Upper lobe of left lung (tissue), 6 donors: Measurements from ENCODE around the gene ARHGAP24. TPM values are rescaled to one million over a fixed set of nuclear protein-coding genes. Genes with fewer than 3 reads are reported as not detected.
"Not testable (repeated sequence)": the region's sequence is repeated elsewhere in the genome, so short reads cannot be mapped to it uniquely, and the experiment has no call there.

Source experiments
- ATAC-seq, 2 donors: fragments of 200-7000 bp; cut with Tn5 transposase; one replicate each; pipeline ENCODE4 v1.9.1; 2022; ENCODE audit warnings: mild to moderate bottlenecking in 2 of 2, moderate library complexity in 2 of 2; ENCODE audit not compliant: low FRiP score in 2 of 2
- DNase-seq, 2 donors: peaks; one replicate each; pipeline ENCODE4 v3.0.0-alpha.2; 2019 to 2020
- H3K27ac ChIP-seq, 4 donors: fragments of 200-600 bp; sonication (generic); one replicate each; pipeline ENCODE4 v1.5.1; 2016 to 2019
- H3K27me3 ChIP-seq, 4 donors: fragments of 200-600 bp; sonication (generic); one replicate each; pipeline ENCODE4 v1.5.1; 2017 to 2019
- H3K36me3 ChIP-seq, 4 donors: fragments of 200-600 bp; sonication (generic); one replicate each; pipeline ENCODE4 v1.5.1; 2016 to 2019
- H3K4me1 ChIP-seq, 4 donors: fragments of 200-600 bp; sonication (generic); one replicate each; pipeline ENCODE4 v1.5.1; 2018 to 2019
- H3K4me3 ChIP-seq, 4 donors: fragments of 200-600 bp; sonication (generic); one replicate each; pipeline ENCODE4 v1.5.1; 2017 to 2019; ENCODE audit warnings: mild to moderate bottlenecking in 2 of 4, moderate library complexity in 1 of 4
- H3K9me3 ChIP-seq, 4 donors: fragments of 200-600 bp; sonication (generic); one replicate each; pipeline ENCODE4 v1.5.1; 2018 to 2019
- EP300 ChIP-seq, 4 donors: sonication (generic); formaldehyde crosslinking; IDR thresholded peaks; one replicate each; pipeline ENCODE4 v1.5.1; 2017; ENCODE audit warnings: antibody characterized with exemption in 4 of 4, control low read depth in 2 of 4
- POLR2A ChIP-seq, 4 donors: fragments of 450-650 bp; IDR thresholded peaks; one replicate each; pipeline ENCODE4 v1.5.1; 2016 to 2017; ENCODE audit warnings: antibody characterized with exemption in 4 of 4, mild to moderate bottlenecking in 2 of 4
- POLR2AphosphoS5 ChIP-seq, 2 donors: sonication (generic); formaldehyde crosslinking; IDR thresholded peaks; one replicate each; pipeline ENCODE4 v1.5.1; 2017; ENCODE audit warnings: antibody characterized with exemption in 2 of 2
- WGBS, 2 donors: methylation state at CpG; one replicate each; pipeline ENCODE4 v1.1.5; 2017 to 2018; 5-methylcytosine and 5-hydroxymethylcytosine counted together
- total RNA-seq, 6 donors: library from RNA; depleted of rRNA in 4 of 6; stranded (reverse); fragments of >200 nt in 4 of 6; gene quantifications; one replicate each; pipeline versions ENCODE4 v1.1.0 to v1.2.1, GENCODE V29; 2016 to 2021
- TF ChIP-seq, protein P1 (sequence below), 6 experiments: fragments of 450-650 bp in 4 of 6; fragments of 200-600 bp in 2 of 6; sonication (generic) in 2 of 6; IDR thresholded peaks; one replicate each; pipeline ENCODE4 v1.5.1; 2016 to 2019; ENCODE audit warnings: antibody characterized with exemption in 6 of 6
- donor health status: DM: no; HTN: no; CAD: no; lungs with moderate emphysema.
- donor health status: DM: no; HTN: yes; CAD: no; lungs with severe emphysema.

ARHGAP24 gene
- total RNA-seq, 6 donors from 2014 or later = 26.4 to 92.2 (median 52.4) TPM

GRCh38 chr4:86013621-86014020 is 538.7 kb downstream of the ARHGAP24 start:
- Histone ChIP-seq H3K27me3 (no peaks in the 10 kb centered on the region), H3K4me1 (no peaks in the 10 kb centered on the region), H3K9me3 (no peaks in the 10 kb centered on the region), H3K4me3 (no peak overlapping the region), H3K27ac (no peak overlapping the region), H3K36me3 (no peaks in the 10 kb centered on the region)
- ATAC-seq (no peak), DNase-seq (no peak)
- 73 to 76% methylated on average over 4 of the region's 4 CpGs for WGBS, 2 donors
- TF ChIP-seq POLR2AphosphoS5 (IDR thresholded peaks at IDR 0.05) = no peak
- TF ChIP-seq POLR2A (IDR thresholded peaks at IDR 0.05) = no peak
- no peak for TF ChIP-seq EP300 (IDR thresholded peaks at IDR 0.05)
- TF ChIP-seq, protein P1, sequence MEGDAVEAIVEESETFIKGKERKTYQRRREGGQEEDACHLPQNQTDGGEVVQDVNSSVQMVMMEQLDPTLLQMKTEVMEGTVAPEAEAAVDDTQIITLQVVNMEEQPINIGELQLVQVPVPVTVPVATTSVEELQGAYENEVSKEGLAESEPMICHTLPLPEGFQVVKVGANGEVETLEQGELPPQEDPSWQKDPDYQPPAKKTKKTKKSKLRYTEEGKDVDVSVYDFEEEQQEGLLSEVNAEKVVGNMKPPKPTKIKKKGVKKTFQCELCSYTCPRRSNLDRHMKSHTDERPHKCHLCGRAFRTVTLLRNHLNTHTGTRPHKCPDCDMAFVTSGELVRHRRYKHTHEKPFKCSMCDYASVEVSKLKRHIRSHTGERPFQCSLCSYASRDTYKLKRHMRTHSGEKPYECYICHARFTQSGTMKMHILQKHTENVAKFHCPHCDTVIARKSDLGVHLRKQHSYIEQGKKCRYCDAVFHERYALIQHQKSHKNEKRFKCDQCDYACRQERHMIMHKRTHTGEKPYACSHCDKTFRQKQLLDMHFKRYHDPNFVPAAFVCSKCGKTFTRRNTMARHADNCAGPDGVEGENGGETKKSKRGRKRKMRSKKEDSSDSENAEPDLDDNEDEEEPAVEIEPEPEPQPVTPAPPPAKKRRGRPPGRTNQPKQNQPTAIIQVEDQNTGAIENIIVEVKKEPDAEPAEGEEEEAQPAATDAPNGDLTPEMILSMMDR (IDR thresholded peaks at IDR 0.05) = no peak

- no peaks in the 10 kb centered on the region for H3K27me3 ChIP-seq
- 66 to 67% methylated on average over 5 of the region's 5 CpGs for WGBS, 2 donors
- TF ChIP-seq EP300 (IDR thresholded peaks at IDR 0.05) (no peak), POLR2A (IDR thresholded peaks at IDR 0.05) (no peak), POLR2AphosphoS5 (IDR thresholded peaks at IDR 0.05) (no peak)
- TF ChIP-seq, protein P1 (IDR thresholded peaks at IDR 0.05) = no peak
- H3K27ac ChIP-seq = no peak overlapping the region
- no peaks in the 10 kb centered on the region for H3K9me3 ChIP-seq
- H3K36me3 ChIP-seq = no peaks in the 10 kb centered on the region
- DNase-seq (no peak), ATAC-seq (no peak)
- no peak overlapping the region for H3K4me3 ChIP-seq
- H3K4me1 ChIP-seq = no peaks in the 10 kb centered on the region
Observed at GRCh38 chr4:86014599-86014998, 539.6 kb downstream of the ARHGAP24 start.

DNA sequence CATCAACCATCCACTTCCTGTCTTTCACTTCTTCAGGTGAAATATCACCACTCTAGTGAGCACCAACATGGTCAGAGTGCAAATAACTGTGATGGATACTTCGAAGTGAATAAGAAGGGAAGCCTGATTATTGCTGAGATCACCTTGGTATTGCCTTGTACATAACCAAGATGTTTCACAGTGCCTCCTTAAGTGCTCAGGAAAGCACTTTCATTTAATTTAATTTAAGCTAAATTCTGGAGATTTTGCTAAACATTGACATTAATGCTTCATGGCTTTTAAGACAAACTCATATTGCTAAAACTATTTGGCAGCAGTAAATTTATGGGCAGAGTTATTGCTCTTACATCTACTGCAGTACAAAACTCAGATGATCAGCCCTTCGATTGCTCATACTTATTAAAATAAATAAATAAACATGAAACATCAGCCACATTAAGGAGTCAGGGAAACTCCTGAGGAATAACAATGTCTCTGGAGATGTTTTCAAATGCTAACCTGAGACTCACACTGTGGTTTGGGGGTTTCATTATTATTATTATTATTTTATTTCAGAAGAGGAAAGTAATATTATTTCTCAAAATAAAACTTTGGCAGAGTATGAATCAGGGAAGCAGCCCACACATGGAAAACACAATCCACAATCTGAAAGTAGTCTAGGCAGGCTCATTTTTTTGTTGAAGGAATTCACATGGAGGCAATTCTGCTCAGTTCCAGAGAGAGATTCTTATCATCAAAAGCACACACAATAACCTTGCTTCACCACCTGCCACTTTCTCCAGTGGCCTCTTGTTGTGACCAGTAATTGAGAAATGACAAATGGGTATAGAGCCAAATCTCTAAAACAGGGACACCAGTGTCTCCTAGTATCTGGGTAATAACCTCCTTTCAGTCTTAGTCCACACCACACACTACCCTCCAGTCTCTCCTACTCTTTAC is 540.7 kb downstream of the ARHGAP24 start:
- no peak overlapping the region for H3K27ac ChIP-seq
- no peak for TF ChIP-seq EP300 (IDR thresholded peaks at IDR 0.05)
- TF ChIP-seq, protein P1 (IDR thresholded peaks at IDR 0.05) = no peak
- H3K9me3 ChIP-seq = no peaks in the 10 kb centered on the region
- no peaks in the 10 kb centered on the region for H3K36me3 ChIP-seq
- WGBS, 2 donors = 68 to 76% methylated on average over 2 of the region's 2 CpGs
- no peak overlapping the region for H3K4me3 ChIP-seq
- ATAC-seq = no peak
- H3K4me1 ChIP-seq = no peaks in the 10 kb centered on the region
- no peaks in the 10 kb centered on the region for H3K27me3 ChIP-seq
- no peak for DNase-seq

GRCh38 chr4:86019362-86019761 is 544.4 kb downstream of the ARHGAP24 start:
- no peaks in the 10 kb centered on the region for H3K9me3 ChIP-seq
- WGBS, 2 donors = 85 to 94% methylated on average over 1 of the region's 1 CpG
- H3K36me3 ChIP-seq = no peaks in the 10 kb centered on the region
- TF ChIP-seq, protein P1 (IDR thresholded peaks at IDR 0.05) = no peak
- no peak for TF ChIP-seq POLR2AphosphoS5 (IDR thresholded peaks at IDR 0.05)
- TF ChIP-seq EP300 (IDR thresholded peaks at IDR 0.05) = no peak
- no peak for TF ChIP-seq POLR2A (IDR thresholded peaks at IDR 0.05)
- ATAC-seq = no peak
- H3K4me3 ChIP-seq = no peak overlapping the region
- DNase-seq = no peak
- no peaks in the 10 kb centered on the region for H3K27me3 ChIP-seq
- no peaks in the 10 kb centered on the region for H3K4me1 ChIP-seq
- H3K27ac ChIP-seq = no peak overlapping the region

DNA sequence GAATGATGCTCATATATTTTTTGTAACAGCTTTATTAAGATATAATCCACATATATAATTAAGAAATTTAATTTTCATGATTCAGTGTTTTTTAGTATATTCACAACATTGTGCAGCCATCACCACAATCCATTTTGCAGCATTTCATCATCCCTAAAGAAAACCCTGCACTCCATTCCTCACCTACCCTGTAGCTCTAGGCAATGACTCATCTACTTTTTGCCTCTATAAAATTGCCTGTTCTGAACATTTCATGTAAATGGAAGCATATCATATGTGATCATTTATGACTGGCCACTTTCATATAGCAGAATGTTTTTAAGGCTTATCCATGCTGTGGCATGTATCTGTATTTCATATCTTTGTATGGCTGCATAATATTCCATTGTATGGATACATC is 545.0 kb downstream of the ARHGAP24 start:
- DNase-seq (no peak), ATAC-seq (no peak)
- Histone ChIP-seq H3K4me1 (no peaks in the 10 kb centered on the region), H3K27me3 (no peaks in the 10 kb centered on the region), H3K36me3 (no peaks in the 10 kb centered on the region), H3K27ac (no peak overlapping the region), H3K4me3 (no peak overlapping the region), H3K9me3 (no peaks in the 10 kb centered on the region)
- TF ChIP-seq EP300 (IDR thresholded peaks at IDR 0.05) (no peak), POLR2AphosphoS5 (IDR thresholded peaks at IDR 0.05) (no peak), POLR2A (IDR thresholded peaks at IDR 0.05) (no peak)
- TF ChIP-seq, protein P1 (IDR thresholded peaks at IDR 0.05) = no peak

- peak in 1 of 2 donors; percentile 82 for DNase-seq
- WGBS, 2 donors = 95% methylated on average over 23 of the region's 24 CpGs; no CpG with 5 or more reads in 1 of the 2 donors
- not testable (repeated sequence) for H3K27me3 ChIP-seq, H3K4me3 ChIP-seq, ATAC-seq, H3K9me3 ChIP-seq, H3K36me3 ChIP-seq, H3K27ac ChIP-seq, H3K4me1 ChIP-seq
Observed at GRCh38 chr4:86021671-86022070, 546.7 kb downstream of the ARHGAP24 start.
